ENCODE data around the gene HMGN4.

Gene HMGN4

GRCh38 chr6:26568601-26569432 lies 30.7 kb downstream of the HMGN4 start:
- Mint-ChIP-seq H3K4me3 (peak overlapping the region; percentile 95), H3K27ac (peak overlapping the region; percentile 82), H3K27me3 (ENCODE audit: low read depth, poor library complexity) (peaks cover 32% of the 10 kb centered on the region), H3K9me3 (peaks cover 3% of the 10 kb centered on the region), H3K36me3 (ENCODE audit: low read depth) (no peaks in the 10 kb centered on the region), H3K4me1 (no peaks in the 10 kb centered on the region)
- no peak for TF ChIP-seq CTCF (IDR thresholded peaks at IDR 0.05)
- peak; percentile 98 for DNase-seq

GRCh38 chr6:26569433-26569764 lies 31.2 kb downstream of the HMGN4 start:
- no peaks in the 10 kb centered on the region for H3K36me3 Mint-ChIP-seq (ENCODE audit: low read depth)
- no peak overlapping the region for H3K27ac Mint-ChIP-seq
- no peak for DNase-seq
- peak overlapping the region; percentile 95 for H3K4me3 Mint-ChIP-seq
- TF ChIP-seq CTCF (IDR thresholded peaks at IDR 0.05) = no peak
- H3K27me3 Mint-ChIP-seq (ENCODE audit: low read depth, poor library complexity) = peaks cover 38% of the 10 kb centered on the region
- H3K4me1 Mint-ChIP-seq = no peaks in the 10 kb centered on the region
- H3K9me3 Mint-ChIP-seq = peaks cover 3% of the 10 kb centered on the region

GRCh38 chr6:26570027-26570809 lies 32.1 kb downstream of the HMGN4 start:
- Mint-ChIP-seq H3K27ac (no peak overlapping the region), H3K9me3 (peaks cover 3% of the 10 kb centered on the region), H3K4me1 (no peaks in the 10 kb centered on the region), H3K27me3 (ENCODE audit: low read depth, poor library complexity) (peaks cover 43% of the 10 kb centered on the region), H3K4me3 (no peak overlapping the region), H3K36me3 (ENCODE audit: low read depth) (no peaks in the 10 kb centered on the region)
- no peak for TF ChIP-seq CTCF (IDR thresholded peaks at IDR 0.05)
- DNase-seq = no peak

GRCh38 chr6:26571592-26572296 lies 33.6 kb downstream of the HMGN4 start:
- Mint-ChIP-seq H3K4me1 (no peaks in the 10 kb centered on the region), H3K9me3 (peaks cover 3% of the 10 kb centered on the region), H3K36me3 (ENCODE audit: low read depth) (no peaks in the 10 kb centered on the region), H3K4me3 (peak overlapping the region; percentile 92), H3K27me3 (ENCODE audit: low read depth, poor library complexity) (peaks cover 58% of the 10 kb centered on the region), H3K27ac (peak overlapping the region; percentile 34)
- peak; percentile 69 for DNase-seq
- TF ChIP-seq CTCF (IDR thresholded peaks at IDR 0.05) = no peak

GRCh38 chr6:26575494-26575939 lies 37.4 kb downstream of the HMGN4 start:
- peaks cover 28% of the 10 kb centered on the region for H3K9me3 Mint-ChIP-seq
- TF ChIP-seq CTCF (IDR thresholded peaks at IDR 0.05) = no peak
- DNase-seq = no peak
- H3K4me3 Mint-ChIP-seq = no peak overlapping the region
- H3K4me1 Mint-ChIP-seq = peaks cover 6% of the 10 kb centered on the region
- peaks cover 87% of the 10 kb centered on the region for H3K27me3 Mint-ChIP-seq (ENCODE audit: low read depth, poor library complexity)
- H3K27ac Mint-ChIP-seq = no peak overlapping the region
- H3K36me3 Mint-ChIP-seq (ENCODE audit: low read depth) = no peaks in the 10 kb centered on the region
